GM12878 (cell line): ENCODE measurements around the gene PDLIM5. TPM values are rescaled to one million over a fixed set of nuclear protein-coding genes. Genes with fewer than 3 reads are reported as not detected.

ENCODE experiments used
- ATAC-seq: fragments of 200-7000 bp; cut with Tn5 transposase; 3 replicates; pipeline ENCODE4 v1.9.1; 2020; ENCODE audit warnings: mild to moderate bottlenecking, moderate library complexity
- BruUV-seq: library from RNA; stranded (reverse); fragments of 400-500 nt; replicated peaks from 2 replicates; lab custom pipeline; 2021; lab: Mats Ljungman, UMichigan
- CTCF ChIA-PET: fragments of 300-600 bp; sonication (Branson Sonifier 250); formaldehyde crosslinking; extraction: SDS; loops from one replicate; lab custom pipeline; 2021; ENCODE audit warnings: inconsistent platforms; lab: Yijun Ruan, JAX
- POLR2A ChIA-PET: fragments of 350-600 bp; formaldehyde crosslinking; extraction: SDS; loops from one replicate; lab custom pipeline; 2021; ENCODE audit warnings: inconsistent platforms; lab: Charles Lee
- RAD21 ChIA-PET: fragments of 300-600 bp; sonication (Branson Sonifier 250); formaldehyde crosslinking; loops from one replicate; lab custom pipeline; 2023; ENCODE audit warnings: antibody characterized with exemption; ENCODE audit not compliant: unreplicated experiment; lab: Charles Lee
- SMC1A ChIA-PET: fragments of 300-600 bp; sonication (Branson Sonifier 250); formaldehyde crosslinking; loops from one replicate; lab custom pipeline; 2023; ENCODE audit not compliant: unreplicated experiment, uncharacterized antibody; lab: Charles Lee
- DNase-seq: peaks from one replicate; pipeline ENCODE4 v3.0.0-alpha.2; 2011; ENCODE audit warnings: low read depth, low spot score
- FAIRE-seq: peaks from 3 replicates; lab custom pipeline; 2011; peaks lifted over from hg19 to GRCh38; lab: Jason Lieb, UNC
- H2AFZ ChIP-seq: 2 replicates; pipeline ENCODE4 v1.6.0; 2011; ENCODE audit warnings: low read depth, low read length, control low read depth; ENCODE audit not compliant: control insufficient read depth
- H3K27ac ChIP-seq: 2 replicates; pipeline ENCODE4 v1.5.1; 2011; ENCODE audit warnings: control low read depth; ENCODE audit not compliant: control insufficient read depth, insufficient read depth
- H3K27me3 ChIP-seq, 2 experiments: replicated peaks in 1 of 2; 2 replicates each; pipeline versions ENCODE4 v1.6.0 to v1.6.1; 2011; ENCODE audit warnings: low read length in 1 of 2; ENCODE audit not compliant: control insufficient read depth in 2 of 2, insufficient read depth in 2 of 2
- H3K36me3 ChIP-seq, 2 experiments: 2 replicates each; pipeline ENCODE4 v1.5.1; 2011; ENCODE audit warnings: low read length in 1 of 2; ENCODE audit not compliant: control insufficient read depth in 2 of 2, insufficient read depth in 2 of 2
- H3K4me1 ChIP-seq: 2 replicates; pipeline ENCODE4 v1.6.1; 2011; ENCODE audit warnings: mild to moderate bottlenecking, low read length, moderate library complexity, mixed read lengths; ENCODE audit not compliant: control insufficient read depth, insufficient read depth
- H3K4me2 ChIP-seq: 2 replicates; pipeline ENCODE4 v1.6.0; 2011; ENCODE audit warnings: control low read depth; ENCODE audit not compliant: control insufficient read depth, insufficient read depth
- H3K4me3 ChIP-seq: fragments of 200-600 bp; sonication (generic); 2 replicates; pipeline ENCODE4 v1.5.1; 2016
- H3K79me2 ChIP-seq: 2 replicates; pipeline ENCODE4 v1.6.0; 2011; ENCODE audit warnings: low read length; ENCODE audit not compliant: control insufficient read depth, insufficient read depth
- H3K9ac ChIP-seq: 2 replicates; pipeline ENCODE4 v1.8.0; 2011; ENCODE audit warnings: low read length, control low read depth, mixed read lengths; ENCODE audit not compliant: control insufficient read depth, insufficient read depth
- H3K9me3 ChIP-seq: replicated peaks from 3 replicates; pipeline ENCODE4 v1.5.1; 2011; ENCODE audit warnings: mild to moderate bottlenecking, low read length; ENCODE audit not compliant: control insufficient read depth, insufficient read depth
- H4K20me1 ChIP-seq: 2 replicates; pipeline ENCODE4 v1.6.0; 2011; ENCODE audit not compliant: control insufficient read depth, insufficient read depth
- ATF2 ChIP-seq: IDR thresholded peaks from 2 replicates; pipeline ENCODE4 v1.6.1; 2012; ENCODE audit warnings: low read length, inconsistent platforms
- BCL3 ChIP-seq: IDR thresholded peaks from 2 replicates; pipeline ENCODE4 v1.6.1; 2011; ENCODE audit warnings: borderline replicate concordance, low read depth, mild to moderate bottlenecking, moderate library complexity, low read length; ENCODE audit not compliant: insufficient read depth, poor library complexity, severe bottlenecking
- CHD1 ChIP-seq: IDR thresholded peaks from 2 replicates; pipeline ENCODE4 v1.6.1; 2012; ENCODE audit warnings: low read depth, low read length, improper control_type of control experiment
- RELA ChIP-seq: fragments of 450-650 bp; IDR thresholded peaks from 2 replicates; pipeline ENCODE4 v1.8.0; 2014; ENCODE audit warnings: borderline replicate concordance; ENCODE audit not compliant: partially characterized antibody
- TBL1XR1 ChIP-seq: IDR thresholded peaks from 2 replicates; pipeline ENCODE4 v1.6.1; 2012; ENCODE audit warnings: low read depth, low read length, improper control_type of control experiment
- TCF12 ChIP-seq: IDR thresholded peaks from 2 replicates; pipeline ENCODE4 v1.6.1; 2011; ENCODE audit warnings: low read depth, mild to moderate bottlenecking, low read length
- WRNIP1 ChIP-seq: IDR thresholded peaks from 2 replicates; pipeline ENCODE4 v1.6.1; 2011; ENCODE audit warnings: low read depth, low read length, improper control_type of control experiment, borderline replicate concordance
- WGBS: methylation state at CpG from one replicate; pipeline ENCODE4 v1.1.6; 2016; ENCODE audit warnings: low lambda C conversion rate; ENCODE audit not compliant: insufficient replicate concordance, insufficient coverage; ENCODE audit errors: missing lambda C conversion rate; 5-methylcytosine and 5-hydroxymethylcytosine counted together
- in situ Hi-C: fragments of 300-500 bp; cut with MboI; formaldehyde crosslinking; loops from 9 replicates; pipeline ENCODE4 v1.14.3; 2018; ENCODE audit warnings: mixed read lengths
- intact Hi-C: fragments of 100-400 bp; cut with micrococcal nuclease; formaldehyde crosslinking; loops from one replicate; pipeline ENCODE4 v1.14.2; 2022; ENCODE audit not compliant: unreplicated experiment
- polyA plus RNA-seq, 11 experiments: library from polyadenylated mRNA; depleted of rRNA in 4 of 11; unstranded in 6 of 11; stranded (reverse) in 5 of 11; fragments of >200 nt; fragmentation: Nextera tagmentation in 4 of 11; fragmentation: Illumina TruSeq in 1 of 11; extraction: Ambion mirVana in 4 of 11; extraction: Trizol in 1 of 11; gene quantifications; 1 replicate in 1 of 11; 2 replicates in 10 of 11; pipeline versions ENCODE4 v1.2.1 to v1.2.3, GENCODE V29; 2011 to 2016; ENCODE audit warnings: inconsistent platforms in 2 of 11, missing spikeins in 2 of 11, low read depth in 1 of 11
- total RNA-seq, 4 experiments: library from RNA; depleted of rRNA in 3 of 4; stranded (reverse); fragments of >200 nt in 3 of 4; fragmentation: Illumina TruSeq in 1 of 4; extraction: Trizol in 1 of 4; gene quantifications; 2 replicates each; pipeline versions ENCODE4 v1.2.1 to v1.2.3, GENCODE V29; 2013 to 2021
- TF ChIP-seq, protein P1 (sequence below): IDR thresholded peaks from 2 replicates; pipeline ENCODE4 v1.6.1; 2011; ENCODE audit warnings: low read depth, low read length, improper control_type of control experiment, borderline replicate concordance
- TF ChIP-seq, protein P2 (sequence below): fragments of 450-650 bp; formaldehyde crosslinking; IDR thresholded peaks from 2 replicates; pipeline ENCODE4 v1.4.0; 2022; ENCODE audit warnings: mild to moderate bottlenecking, moderate library complexity

PDLIM5 gene
- total and polyA plus RNA-seq, 10 of the 15 experiments (the other 5 are each of a cell fraction or from before 2014, with no cell fraction given), result 10.0 to 52.9 (median 20.7) TPM

GRCh38 chr4:94498502-94498901, 46.8 kb downstream of the PDLIM5 start:
- CTCF ChIA-PET, result no interaction called here
- no peaks in the 10 kb centered on the region for H3K4me1 ChIP-seq
- no peaks in the 10 kb centered on the region for H3K27me3 ChIP-seq
- SMC1A ChIA-PET, result interaction anchor here (0.8 to 1.3 kb wide), 3 partner anchors 20 to 46 kb away, joined by 3 to 4 read pairs (median 4); no protein-coding TSS in a partner anchor
- H3K9me3 ChIP-seq, result peaks cover 2% of the 10 kb centered on the region; the same call in 1 of the 3 replicates
- no peak overlapping the region for H2AFZ ChIP-seq
- no peak for ATAC-seq
- no peaks in the 10 kb centered on the region for H4K20me1 ChIP-seq
- no peak for FAIRE-seq
- POLR2A ChIA-PET, result no interaction called here
- DNase-seq, result no peak
- RAD21 ChIA-PET, result no interaction called here
- in situ Hi-C loops, result no loop called here
- TF ChIP-seq RELA (no peak), WRNIP1 (no peak), BCL3 (no peak), TCF12 (no peak), CHD1 (no peak), TBL1XR1 (no peak), ATF2 (no peak)
- TF ChIP-seq, protein P1, sequence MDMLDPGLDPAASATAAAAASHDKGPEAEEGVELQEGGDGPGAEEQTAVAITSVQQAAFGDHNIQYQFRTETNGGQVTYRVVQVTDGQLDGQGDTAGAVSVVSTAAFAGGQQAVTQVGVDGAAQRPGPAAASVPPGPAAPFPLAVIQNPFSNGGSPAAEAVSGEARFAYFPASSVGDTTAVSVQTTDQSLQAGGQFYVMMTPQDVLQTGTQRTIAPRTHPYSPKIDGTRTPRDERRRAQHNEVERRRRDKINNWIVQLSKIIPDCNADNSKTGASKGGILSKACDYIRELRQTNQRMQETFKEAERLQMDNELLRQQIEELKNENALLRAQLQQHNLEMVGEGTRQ, result no peak
- TF ChIP-seq, protein P2, sequence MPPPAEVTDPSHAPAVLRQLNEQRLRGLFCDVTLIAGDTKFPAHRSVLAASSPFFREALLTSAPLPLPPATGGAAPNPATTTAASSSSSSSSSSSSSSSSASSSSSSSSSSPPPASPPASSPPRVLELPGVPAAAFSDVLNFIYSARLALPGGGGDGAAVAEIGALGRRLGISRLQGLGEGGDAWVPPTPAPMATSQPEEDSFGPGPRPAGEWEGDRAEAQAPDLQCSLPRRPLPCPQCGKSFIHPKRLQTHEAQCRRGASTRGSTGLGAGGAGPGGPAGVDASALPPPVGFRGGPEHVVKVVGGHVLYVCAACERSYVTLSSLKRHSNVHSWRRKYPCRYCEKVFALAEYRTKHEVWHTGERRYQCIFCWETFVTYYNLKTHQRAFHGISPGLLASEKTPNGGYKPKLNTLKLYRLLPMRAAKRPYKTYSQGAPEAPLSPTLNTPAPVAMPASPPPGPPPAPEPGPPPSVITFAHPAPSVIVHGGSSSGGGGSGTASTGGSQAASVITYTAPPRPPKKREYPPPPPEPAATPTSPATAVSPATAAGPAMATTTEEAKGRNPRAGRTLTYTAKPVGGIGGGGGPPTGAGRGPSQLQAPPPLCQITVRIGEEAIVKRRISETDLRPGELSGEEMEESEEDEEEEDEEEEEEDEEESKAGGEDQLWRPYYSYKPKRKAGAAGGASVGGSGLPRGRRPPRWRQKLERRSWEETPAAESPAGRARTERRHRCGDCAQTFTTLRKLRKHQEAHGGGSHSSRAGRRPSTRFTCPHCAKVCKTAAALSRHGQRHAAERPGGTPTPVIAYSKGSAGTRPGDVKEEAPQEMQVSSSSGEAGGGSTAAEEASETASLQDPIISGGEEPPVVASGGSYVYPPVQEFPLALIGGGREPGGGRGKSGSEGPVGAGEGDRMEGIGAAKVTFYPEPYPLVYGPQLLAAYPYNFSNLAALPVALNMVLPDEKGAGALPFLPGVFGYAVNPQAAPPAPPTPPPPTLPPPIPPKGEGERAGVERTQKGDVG (CRISPR knock-in tag), result no peak
- TF ChIP-seq, all 136 proteins: peak for 0
- Histone ChIP-seq H3K36me3 (no peaks in the 10 kb centered on the region), H3K9ac (no peak overlapping the region), H3K27ac (no peak overlapping the region), H3K79me2 (no peaks in the 10 kb centered on the region), H3K4me3 (no peak overlapping the region), H3K4me2 (no peak overlapping the region)
- intact Hi-C loops, result no loop called here
- WGBS, result 33% methylated on average over 1 of the region's 1 CpG
- no TSS peak for BruUV-seq
